Activated T-cell treated with anti-CD3 and anti-CD28 coated beads for 4 hours (primary cell): Measurements from ENCODE around the gene RBM10.

Experiments used
- DNase-seq: peaks from one replicate; pipeline ENCODE4 v3.0.0-alpha.2; 2020

RBM10 gene

DNA sequence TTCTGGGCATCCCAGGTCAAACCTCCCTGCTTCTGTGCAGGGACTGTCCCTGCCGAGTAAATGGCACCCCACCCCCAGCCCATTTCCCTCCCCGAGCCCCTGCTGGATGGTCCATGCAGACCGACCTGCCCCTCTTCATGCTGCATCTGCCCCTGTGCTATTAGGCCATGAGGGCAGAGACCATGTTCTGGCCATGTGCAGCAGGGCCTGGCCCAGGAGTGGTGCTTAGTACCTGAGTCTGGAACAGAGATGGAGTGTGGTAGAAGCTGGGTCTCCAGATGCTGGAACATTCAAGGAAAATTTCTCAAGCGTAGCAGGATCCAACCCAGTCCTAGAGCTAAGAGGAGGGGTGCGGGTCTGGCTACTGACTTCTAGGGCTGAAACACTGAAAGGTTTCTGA, 33.3 kb downstream of the RBM10 start:
- DNase-seq = no peak

DNA sequence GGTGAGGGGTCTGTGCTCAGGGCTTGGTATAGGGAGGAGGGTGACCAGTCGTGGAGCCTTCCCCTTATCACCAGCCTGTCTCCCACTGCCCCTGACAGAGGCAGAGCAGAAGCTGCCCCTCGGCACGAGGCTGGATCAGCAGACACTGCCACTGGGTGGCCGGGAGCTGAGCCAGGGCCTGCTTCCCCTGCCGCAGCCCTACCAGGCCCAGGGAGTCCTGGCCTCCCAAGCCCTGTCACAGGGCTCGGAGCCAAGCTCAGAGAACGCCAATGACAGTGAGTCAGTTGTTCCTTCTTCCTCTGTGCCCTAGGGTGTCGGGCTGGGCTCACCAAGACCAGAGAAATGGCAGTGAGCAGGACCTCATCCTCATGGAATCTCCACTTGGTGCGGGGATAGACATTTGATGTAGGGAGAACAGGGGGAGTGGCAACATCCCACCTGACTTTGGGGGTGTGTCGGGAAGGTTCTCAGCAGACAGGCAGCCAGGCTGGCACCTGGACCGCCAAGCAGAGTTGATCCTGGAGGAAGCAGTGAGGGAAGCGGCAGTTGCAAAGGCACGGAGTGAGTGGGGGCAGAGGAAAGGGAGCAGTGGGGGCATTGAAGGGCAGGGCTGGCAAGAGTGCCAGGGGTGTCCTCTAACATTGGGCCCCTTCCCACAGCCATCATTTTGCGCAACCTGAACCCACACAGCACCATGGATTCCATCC, 34.4 kb downstream of the RBM10 start:
- no peak for DNase-seq

DNA sequence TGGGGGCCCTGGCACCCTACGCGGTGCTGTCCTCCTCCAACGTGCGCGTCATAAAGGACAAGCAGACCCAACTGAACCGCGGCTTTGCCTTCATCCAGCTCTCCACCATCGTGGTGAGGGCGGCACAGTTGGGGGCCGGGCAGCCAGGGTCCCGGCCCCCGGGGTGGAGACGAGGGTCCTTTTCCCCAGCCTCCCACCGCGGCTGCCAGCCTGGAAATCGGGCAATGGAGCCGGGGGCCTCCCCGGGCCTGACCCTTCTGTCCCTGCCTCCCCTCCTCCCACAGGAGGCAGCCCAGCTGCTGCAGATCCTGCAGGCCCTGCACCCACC, 34.9 kb downstream of the RBM10 start:
- DNase-seq = no peak

DNA sequence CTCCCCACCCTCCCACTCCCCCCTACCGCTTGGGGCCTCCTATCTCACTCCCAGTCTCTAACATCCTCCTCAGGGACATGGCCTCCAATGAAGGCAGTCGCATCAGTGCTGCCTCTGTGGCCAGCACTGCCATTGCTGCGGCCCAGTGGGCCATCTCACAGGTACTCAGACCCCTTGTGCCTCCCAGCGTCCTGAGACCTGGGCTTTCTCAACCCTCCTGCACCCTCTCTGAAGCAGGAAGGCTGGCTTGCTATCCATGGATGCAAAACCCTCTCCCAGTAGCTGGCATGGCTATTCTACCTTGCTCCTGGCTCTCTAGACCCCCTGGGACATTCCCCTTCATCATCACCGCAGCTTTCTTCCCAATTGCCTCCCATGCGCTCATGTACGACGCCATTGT, 35.3 kb downstream of the RBM10 start:
- DNase-seq = no peak

DNA sequence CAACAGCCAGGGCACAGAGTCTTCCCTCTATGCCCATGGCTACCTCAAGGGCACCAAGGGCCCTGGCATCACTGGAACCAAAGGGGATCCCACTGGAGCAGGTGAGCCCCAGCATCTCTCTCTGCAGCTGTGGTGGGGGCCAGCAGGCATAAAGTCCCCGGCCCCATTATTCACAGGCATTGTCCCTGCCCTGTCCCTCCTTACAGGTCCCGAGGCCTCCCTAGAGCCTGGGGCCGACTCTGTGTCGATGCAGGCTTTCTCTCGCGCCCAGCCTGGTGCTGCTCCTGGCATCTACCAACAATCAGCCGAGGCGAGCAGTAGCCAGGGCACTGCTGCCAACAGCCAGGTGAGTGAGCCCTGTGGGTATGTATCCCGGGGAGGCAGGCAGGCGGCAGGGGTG, 36.3 kb downstream of the RBM10 start:
- no peak for DNase-seq

DNA sequence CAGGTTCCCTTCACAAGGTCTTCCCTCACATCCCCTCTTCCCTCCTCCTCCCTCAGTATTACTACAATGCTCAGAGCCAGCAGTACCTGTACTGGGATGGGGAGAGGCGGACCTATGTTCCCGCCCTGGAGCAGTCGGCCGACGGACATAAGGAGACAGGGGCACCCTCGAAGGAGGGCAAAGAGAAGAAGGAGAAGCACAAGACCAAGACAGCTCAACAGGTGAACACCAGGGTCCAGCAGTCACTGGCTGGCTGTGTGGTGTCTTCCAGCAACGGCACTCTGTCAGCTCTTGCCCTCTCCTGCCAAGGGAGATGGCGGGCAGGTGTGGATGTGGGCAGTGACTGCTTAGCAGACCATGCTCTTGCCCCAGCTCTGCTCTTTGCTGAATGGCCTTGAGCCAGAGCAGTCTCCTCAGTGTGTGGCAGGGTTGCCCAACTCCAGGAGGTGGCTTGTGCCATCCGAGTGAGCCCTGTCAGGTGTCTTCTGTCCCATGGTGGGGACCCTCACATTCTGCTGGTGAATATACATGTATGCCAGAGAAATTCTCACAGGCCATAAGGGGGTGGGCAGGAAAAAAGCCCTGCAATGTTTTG, 37.2 kb downstream of the RBM10 start:
- no peak for DNase-seq

DNA sequence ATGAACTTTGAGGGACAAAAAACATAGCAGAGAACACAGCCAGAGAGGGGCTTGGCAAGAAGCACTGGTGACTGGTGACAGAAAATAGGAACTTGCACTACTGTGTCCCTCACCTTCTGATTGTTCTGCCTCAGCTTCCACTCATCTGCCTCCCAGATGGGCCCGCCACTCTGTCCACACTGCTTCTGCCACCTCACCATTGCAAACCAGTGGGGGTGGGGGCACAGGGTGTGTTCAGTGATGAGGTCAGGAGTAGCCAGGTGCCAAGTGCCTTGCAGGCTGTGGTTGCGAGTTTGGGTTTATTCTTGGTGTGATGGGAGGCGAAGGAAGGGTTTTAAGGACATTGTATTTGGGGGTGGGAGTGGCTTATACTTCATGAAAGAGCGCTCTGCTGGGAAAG, 39.5 kb downstream of the RBM10 start:
- no peak for DNase-seq

DNA sequence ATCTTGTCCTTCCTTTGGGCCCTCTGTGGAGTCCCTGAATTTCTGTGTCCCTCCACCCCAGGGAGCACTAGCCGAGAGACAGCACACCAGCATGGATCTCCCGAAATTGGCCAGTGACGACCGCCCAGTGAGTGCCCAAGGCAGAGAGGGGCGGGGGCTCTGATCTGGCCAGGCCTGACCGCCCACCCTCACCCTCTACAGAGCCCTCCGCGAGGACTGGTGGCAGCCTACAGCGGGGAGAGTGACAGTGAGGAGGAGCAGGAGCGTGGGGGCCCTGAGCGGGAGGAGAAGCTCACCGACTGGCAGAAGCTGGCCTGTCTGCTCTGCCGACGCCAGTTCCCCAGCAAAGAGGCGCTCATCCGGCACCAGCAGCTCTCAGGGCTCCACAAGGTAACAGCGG, 40.2 kb downstream of the RBM10 start:
- no peak for DNase-seq

DNA sequence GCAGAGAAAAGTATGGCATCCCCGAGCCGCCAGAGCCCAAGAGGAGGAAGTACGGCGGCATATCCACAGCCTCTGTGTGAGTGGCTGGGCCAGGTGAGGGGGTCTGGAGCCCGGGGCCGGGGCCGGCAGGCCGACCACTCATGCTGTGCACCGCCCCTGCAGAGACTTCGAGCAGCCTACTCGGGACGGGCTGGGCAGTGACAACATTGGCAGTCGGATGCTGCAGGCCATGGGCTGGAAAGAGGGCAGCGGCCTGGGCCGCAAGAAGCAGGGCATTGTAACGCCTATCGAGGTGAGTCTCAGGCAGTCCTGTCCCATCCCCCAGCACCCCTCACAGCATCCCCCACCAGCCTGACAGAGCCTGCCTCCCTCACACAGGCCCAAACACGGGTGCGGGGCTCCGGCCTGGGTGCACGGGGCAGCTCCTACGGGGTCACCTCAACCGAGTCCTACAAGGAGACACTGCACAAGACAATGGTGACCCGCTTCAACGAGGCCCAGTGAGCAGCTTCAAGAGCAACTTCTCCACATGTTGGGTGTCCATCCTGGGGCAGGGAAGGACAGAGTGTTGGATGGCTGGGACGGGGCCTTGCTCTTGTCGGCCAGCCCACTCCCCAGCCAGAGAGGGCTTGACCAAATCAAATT, 41.2 kb downstream of the RBM10 start:
- DNase-seq = no peak

DNA sequence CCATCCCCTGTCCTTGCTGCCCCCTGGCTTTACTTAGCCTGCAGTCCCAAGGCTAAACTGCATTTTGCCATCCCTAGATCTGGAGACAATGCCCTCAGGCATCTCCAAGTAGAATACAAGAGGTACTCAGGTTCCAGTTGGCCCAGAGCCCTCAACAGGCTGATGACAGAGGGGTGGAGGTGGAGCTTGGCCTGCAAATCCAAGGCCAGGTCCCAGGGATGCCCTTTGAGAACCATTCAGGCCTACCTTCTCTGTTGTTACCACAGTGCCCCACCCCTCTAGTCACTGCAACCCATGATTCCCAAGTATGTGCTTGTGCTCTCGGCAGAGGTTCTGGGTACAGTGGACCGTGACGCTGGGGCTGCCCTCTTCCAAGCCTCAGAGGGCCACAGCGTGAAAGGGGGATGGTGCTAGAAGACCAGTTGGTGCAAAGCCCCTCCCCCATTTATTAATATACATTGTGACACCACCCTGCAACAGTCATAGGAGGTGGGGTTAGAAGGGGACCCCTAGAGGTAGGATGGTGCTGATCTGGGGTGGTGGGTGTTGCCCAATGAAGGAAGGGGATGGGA, 42.2 kb downstream of the RBM10 start:
- no peak for DNase-seq

DNA sequence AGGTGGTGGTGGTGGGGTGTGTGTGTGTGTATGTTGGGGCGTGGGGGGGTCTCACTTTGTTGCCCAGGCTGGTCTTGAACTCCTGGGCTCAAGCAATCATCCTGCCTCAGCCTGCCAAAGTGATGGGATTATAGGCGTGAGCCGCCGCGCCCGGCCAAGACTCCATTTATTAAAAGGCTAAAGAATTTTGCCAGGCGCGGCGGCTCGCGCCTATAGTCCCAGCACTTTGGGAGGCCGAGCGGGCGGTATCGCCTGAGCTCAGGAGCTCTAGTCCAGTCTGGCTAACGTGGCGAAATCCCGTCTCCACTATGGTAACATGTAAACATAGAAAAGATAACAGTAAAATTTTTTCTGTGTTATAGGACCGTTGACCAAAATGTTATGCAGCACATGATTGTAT, 44.9 kb downstream of the RBM10 start:
- no peak for DNase-seq

DNA sequence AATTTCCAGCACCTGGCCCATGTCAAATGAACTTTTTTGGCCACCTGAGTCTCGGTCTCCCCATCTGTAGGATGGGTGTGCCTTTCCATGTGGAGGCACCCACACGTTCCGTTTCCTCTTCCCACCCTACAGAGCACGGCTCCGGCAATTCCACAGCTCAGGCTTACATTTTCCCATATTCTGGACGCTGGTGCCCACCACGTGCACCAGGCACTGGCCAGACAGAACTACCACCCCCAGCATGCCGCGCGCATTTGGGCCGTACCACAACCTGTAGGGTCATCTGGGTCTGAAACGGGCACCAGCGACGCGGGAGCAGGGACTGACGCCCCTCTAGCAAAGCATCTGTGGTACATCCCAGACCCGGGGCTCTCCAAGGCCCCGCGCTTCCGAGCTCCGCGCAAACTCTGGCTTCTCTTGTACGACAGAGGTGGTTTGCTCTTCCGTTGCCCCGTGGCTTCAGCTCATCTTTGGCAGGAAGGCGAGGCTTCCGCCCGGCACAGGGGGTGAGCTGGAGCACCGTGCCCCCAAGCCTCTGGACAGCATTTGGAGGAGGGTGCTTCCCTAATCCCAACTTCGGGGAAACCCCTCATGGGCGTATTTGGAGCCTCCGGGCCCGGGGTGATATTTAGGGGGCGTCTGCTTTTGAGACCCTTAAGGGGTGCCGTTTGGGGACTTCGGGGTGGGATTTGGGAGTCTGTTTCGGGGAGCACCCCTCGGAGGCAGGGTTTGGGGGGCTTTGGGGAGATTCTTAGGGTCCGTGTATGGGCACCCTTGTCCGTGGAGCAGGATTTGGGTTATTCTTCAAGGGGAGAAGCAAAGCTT, 45.6 kb downstream of the RBM10 start:
- DNase-seq = peak; percentile 58

DNA sequence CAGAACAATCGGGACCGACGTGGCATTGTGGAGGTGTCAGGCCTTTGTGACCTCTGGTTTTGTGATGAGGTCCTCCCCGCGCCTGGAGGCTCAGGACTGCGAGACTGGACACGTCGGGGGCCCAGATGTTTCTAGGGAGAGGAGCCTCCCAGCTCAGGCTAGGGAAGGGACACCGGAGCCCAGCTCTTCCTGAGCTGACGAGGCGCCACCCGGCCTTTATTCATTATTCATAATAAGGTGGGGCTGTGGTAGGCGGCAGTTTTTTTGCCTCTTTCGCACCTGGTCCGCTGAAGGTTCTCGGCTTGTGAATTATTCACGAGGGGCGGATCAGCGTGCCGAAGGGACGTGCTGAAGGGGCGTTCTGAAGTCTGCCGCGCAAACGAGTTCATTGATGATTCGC, 46.3 kb downstream of the RBM10 start:
- DNase-seq = peak; percentile 30

DNA sequence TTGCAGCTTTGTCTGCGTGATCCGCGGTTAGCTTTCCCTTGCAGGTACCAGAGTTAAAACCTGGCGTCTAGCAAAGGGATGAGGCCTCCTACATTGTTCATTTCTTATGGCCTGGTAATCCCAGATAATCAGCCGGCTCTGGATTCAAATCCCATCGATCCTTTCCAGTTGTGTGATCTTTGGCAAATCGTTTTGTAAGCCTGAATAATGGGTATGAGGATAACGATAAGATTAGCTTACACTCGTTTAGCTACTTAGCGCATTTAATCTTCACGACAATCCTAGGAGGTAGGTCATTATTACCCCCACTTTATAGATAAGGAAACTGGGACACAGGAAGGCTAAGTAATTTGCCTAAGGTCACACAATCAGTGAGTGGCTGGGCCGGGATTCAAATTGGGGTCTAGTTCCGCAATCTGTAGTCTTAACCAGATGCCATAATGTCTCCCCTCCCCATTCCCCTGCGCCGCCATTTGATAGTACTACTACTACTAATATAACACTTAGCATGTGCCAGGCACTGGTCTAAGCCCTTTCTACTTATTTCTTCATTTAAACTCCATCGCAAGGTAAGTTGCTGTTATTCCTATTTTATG, 46.9 kb downstream of the RBM10 start:
- DNase-seq = no peak

DNA sequence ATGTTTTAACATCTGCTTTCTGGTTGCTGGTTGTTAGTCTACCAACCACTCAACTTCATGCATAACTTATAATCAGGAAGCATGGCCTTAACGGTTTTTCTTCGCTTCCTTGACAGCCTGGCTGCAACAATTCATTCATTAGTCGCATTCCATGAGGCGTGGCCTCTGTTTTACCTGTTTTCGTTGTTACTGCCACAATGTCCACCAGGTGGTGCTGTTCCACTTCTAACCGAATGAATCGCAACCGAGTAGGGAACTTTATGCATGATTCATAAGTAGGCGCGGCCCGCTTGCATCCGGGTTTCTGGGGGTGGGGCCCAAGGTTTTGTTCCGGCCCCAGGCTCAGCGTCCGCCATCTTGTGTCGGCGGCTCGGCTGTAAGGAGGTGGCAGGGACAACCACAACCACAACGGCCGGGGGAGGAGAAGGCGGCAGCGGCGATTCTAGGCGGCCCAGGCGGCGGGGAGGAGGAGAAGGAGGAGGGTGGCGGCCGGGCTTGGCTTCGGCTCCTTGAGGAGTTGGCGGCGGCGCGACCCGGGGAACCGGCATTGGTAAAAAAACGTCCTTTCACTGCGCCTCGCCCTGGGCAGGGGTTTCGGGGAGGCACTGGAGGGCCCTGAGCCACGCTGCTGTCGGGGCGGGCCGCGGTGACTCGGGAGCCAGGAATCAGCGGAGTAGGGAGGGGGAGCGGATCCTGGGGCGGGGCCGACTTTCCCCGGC, 48.6 kb downstream of the RBM10 start, which contains the start of gene UBA1:
TSS of gene UBA1 (plus strand) at position 355 of the 719 bp plus-strand sequence. CDS start 4,974 bp downstream, outside the sequence.
- peak; percentile 89 for DNase-seq

DNA sequence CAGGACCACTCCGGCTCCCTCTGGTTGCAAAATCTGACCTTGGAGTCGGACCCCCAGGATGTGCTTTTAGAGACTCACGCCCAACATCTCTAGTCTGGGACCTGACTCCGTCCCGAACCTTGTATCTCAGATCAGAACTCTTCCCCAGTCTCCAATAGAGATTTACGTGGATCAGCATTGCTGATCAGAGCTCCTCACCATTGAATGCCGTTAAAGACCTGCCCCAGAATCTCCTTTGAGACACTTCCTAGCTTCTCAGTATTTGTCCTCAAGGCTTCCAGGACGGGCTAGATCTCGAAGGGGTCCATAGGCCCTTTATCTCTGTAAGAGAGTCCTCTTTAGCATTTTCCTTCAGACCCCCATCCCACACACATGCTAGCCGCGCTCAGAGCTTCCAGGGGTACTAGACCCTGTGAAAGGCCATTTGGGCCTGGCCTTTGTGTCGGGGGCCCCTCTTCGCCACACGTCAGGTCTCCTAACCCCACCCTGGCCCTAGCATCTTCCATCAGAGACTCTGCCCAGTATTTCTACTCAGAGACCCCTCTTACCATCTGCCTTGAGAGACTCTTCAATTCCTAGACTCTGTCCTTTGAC, 49.3 kb downstream of the RBM10 start:
- no peak for DNase-seq

DNA sequence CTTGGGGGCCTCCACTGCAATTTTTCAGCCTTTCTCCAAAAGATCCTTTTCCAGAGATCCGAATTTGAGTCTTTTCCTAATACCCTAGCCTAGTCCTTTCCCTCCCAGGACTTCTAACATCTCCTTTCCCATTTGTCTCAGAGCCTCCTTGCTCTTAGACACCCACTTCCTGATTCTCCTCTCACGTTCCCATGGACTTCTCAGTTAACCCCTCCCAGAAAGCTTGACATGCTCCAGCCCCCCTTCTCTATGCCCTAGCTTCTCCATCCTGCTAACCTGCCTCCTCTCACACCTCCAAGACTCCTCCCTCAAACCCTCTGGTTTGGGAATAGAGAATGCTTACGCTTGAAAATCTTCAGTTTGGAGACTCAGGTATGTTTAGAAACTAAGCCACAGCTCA, 51.1 kb downstream of the RBM10 start:
- no peak for DNase-seq

DNA sequence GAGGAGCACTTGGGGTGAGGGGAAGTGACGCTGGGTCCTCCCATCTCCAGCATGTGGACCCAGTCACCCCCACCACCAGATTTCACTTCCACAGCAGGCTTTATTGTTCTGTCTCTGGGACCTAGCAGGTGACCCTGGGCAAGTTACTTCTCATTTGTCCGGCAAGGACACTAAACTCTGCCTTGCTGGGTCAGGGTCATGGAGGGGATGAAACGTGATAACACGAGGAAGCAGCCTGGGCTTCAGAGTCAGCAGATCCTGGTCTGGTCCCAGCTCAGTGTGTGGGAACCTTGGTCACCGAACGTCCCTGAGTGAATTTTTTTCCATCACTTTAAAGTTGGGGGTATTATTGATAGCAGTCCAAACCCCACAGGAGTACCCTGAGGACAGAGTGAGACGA, 52.5 kb downstream of the RBM10 start:
- DNase-seq = no peak

DNA sequence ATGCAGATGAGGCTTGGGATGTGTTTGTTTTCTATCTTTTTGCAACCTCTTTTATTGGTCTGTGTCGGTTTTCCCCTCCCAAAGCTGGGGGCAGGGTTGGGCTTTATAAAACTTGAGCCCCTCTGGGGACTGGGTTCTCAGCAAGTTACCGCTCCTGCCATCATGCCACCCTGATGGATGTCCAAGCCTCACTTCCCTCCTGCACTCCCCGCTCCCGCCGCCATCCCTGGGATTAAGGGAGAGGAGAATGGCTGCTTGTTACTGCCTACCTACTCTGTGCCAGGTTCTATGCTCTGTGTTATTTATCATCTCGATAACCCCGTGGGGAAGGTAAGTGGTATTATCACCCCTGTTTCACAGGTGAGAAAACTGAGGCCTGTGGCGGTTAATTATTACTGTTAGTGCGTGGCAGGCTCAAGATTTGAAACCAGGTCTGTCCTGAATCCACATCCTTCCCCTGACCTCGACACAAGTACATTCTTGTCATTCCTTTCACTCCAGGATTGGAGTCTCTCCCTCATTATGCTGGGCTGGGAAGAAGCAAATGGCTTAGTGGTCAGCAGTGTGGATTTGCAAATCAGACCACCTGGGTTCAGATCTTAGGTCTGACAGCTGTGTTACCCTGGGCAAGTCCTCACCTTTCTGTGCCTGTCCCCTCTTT, 53.1 kb downstream of the RBM10 start:
- DNase-seq = no peak

DNA sequence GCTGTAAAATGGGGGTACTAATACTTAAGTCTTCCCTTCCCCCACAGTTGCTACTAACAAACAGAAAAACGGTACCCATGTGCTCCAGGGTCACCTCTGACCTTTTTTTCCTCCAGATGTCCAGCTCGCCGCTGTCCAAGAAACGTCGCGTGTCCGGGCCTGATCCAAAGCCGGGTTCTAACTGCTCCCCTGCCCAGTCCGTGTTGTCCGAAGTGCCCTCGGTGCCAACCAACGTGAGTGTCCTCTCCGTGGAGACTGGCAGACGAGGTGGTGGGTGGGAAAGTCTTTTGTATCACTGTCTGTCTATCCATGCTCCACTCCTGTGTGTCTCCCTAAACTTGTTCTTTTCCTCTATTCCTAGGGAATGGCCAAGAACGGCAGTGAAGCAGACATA, 53.7 kb downstream of the RBM10 start:
- DNase-seq = no peak

DNA sequence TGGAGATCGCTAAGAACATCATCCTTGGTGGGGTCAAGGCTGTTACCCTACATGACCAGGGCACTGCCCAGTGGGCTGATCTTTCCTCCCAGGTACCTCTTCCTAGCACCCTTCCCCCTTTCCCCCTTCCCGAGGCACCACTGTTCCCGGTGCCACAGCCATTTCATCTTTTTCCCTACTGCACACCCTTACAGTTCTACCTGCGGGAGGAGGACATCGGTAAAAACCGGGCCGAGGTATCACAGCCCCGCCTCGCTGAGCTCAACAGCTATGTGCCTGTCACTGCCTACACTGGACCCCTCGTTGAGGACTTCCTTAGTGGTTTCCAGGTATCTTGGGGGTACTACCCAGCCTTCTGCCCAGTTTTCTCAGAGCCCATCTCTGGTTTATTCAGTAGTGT, 54.3 kb downstream of the RBM10 start:
- DNase-seq = no peak
